Keratinocyte (primary cell): Measurements from ENCODE around the gene SLC27A3. TPM values are rescaled to one million over a fixed set of nuclear protein-coding genes. Genes with fewer than 3 reads are reported as not detected.
A peak's percentile ranks its signal among the peaks of the same experiment; 100 is the strongest.

Experiments used
- DNase-seq: peaks from one replicate; pipeline ENCODE4 v3.0.0-alpha.2; 2011; ENCODE audit warnings: low read depth, missing footprints, low spot score
- FAIRE-seq: peaks from 2 replicates; lab custom pipeline; 2011; peaks lifted over from hg19 to GRCh38; lab: Jason Lieb, UNC
- H2AFZ ChIP-seq: 2 replicates; pipeline ENCODE4 v1.6.0; 2012; ENCODE audit warnings: low read length, control low read depth, inconsistent platforms; ENCODE audit not compliant: control insufficient read depth
- H3K27ac ChIP-seq: 2 replicates; pipeline ENCODE4 v1.5.1; 2011; ENCODE audit warnings: low read length; ENCODE audit not compliant: control insufficient read depth, insufficient read depth
- H3K27me3 ChIP-seq: 3 replicates; pipeline ENCODE4 v1.6.0; 2011; ENCODE audit warnings: low read length; ENCODE audit not compliant: control insufficient read depth, insufficient read depth; ENCODE audit errors: extremely low read depth
- H3K36me3 ChIP-seq, 2 experiments: 2 replicates in 1 of 2; 3 replicates in 1 of 2; pipeline ENCODE4 v1.5.1; 2011; ENCODE audit warnings: low read length in 2 of 2, mild to moderate bottlenecking in 1 of 2; ENCODE audit not compliant: control insufficient read depth in 2 of 2, insufficient read depth in 2 of 2; ENCODE audit errors: extremely low read depth in 1 of 2
- H3K4me1 ChIP-seq: 3 replicates; pipeline ENCODE4 v1.5.1; 2011; ENCODE audit warnings: low read length; ENCODE audit not compliant: control insufficient read depth, insufficient read depth; ENCODE audit errors: extremely low read depth
- H3K4me2 ChIP-seq: 3 replicates; pipeline ENCODE4 v1.6.0; 2011; ENCODE audit warnings: low read depth, low read length; ENCODE audit not compliant: control insufficient read depth, insufficient read depth; ENCODE audit errors: extremely low read depth
- H3K4me3 ChIP-seq, 3 experiments: fragments of 200-600 bp in 1 of 3; sonication (generic) in 1 of 3; 2 replicates in 2 of 3; 3 replicates in 1 of 3; pipeline ENCODE4 v1.5.1; 2011 to 2016; ENCODE audit warnings: low read length in 3 of 3, mild to moderate bottlenecking in 3 of 3, control low read depth in 2 of 3, inconsistent platforms in 1 of 3, low read depth in 1 of 3, mixed read lengths in 1 of 3, mixed run types in 1 of 3, moderate library complexity in 1 of 3; ENCODE audit not compliant: control insufficient read depth in 2 of 3, insufficient read depth in 2 of 3; ENCODE audit errors: extremely low read depth in 1 of 3
- H3K79me2 ChIP-seq: 2 replicates; pipeline ENCODE4 v1.6.0; 2012; ENCODE audit warnings: low read length; ENCODE audit not compliant: control insufficient read depth, insufficient read depth
- H3K9ac ChIP-seq: 3 replicates; pipeline ENCODE4 v1.6.0; 2011; ENCODE audit warnings: low read length; ENCODE audit not compliant: control insufficient read depth, insufficient read depth; ENCODE audit errors: extremely low read depth
- H3K9me1 ChIP-seq: 3 replicates; pipeline ENCODE4 v1.6.0; 2011; ENCODE audit warnings: low read length; ENCODE audit not compliant: control insufficient read depth, insufficient read depth; ENCODE audit errors: extremely low read depth
- H3K9me3 ChIP-seq: 2 replicates; pipeline ENCODE4 v1.5.1; 2012; ENCODE audit warnings: low read depth, low read length; ENCODE audit not compliant: control insufficient read depth
- H4K20me1 ChIP-seq: 3 replicates; pipeline ENCODE4 v1.6.0; 2011; ENCODE audit warnings: low read length; ENCODE audit not compliant: control insufficient read depth, insufficient read depth; ENCODE audit errors: extremely low read depth
- CTCF ChIP-seq, 3 experiments: IDR thresholded peaks in 1 of 3; conservative IDR thresholded peaks in 1 of 3; optimal IDR thresholded peaks in 1 of 3; 2 replicates in 2 of 3; 3 replicates in 1 of 3; pipeline versions ENCODE3 to v1.5.1; 2011; ENCODE audit warnings: low read length in 3 of 3, mild to moderate bottlenecking in 3 of 3, moderate library complexity in 2 of 3, control low read depth in 1 of 3, inconsistent platforms in 1 of 3; ENCODE audit not compliant: insufficient read depth in 2 of 3; ENCODE audit errors: extremely low read depth in 1 of 3
- EZH2 ChIP-seq: IDR thresholded peaks from one replicate; pipeline ENCODE4 v1.6.1; 2012; ENCODE audit warnings: inconsistent platforms, mild to moderate bottlenecking, low read length, moderate library complexity
- dilution Hi-C: fragments of 300-500 bp; cut with MboI; formaldehyde crosslinking; loops from one replicate; pipeline ENCODE4 v1.7.0; 2020; ENCODE audit warnings: low sequenced_read_pairs; ENCODE audit not compliant: extremely low pct_ligation_motif_present
- polyA plus RNA-seq, 5 experiments: library from polyadenylated mRNA; depleted of rRNA in 3 of 5; stranded (reverse) in 3 of 5; stranded (forward) in 1 of 5; unstranded in 1 of 5; fragments of >200 nt; gene quantifications; 1 replicate in 1 of 5; 2 replicates in 3 of 5; 3 replicates in 1 of 5; pipeline versions ENCODE4 v1.2.1 to v1.2.3, GENCODE V29; 2011 to 2012; ENCODE audit warnings: missing spikeins in 2 of 5, low read depth in 1 of 5, low replicate concordance in 1 of 5

The SLC27A3 gene
- polyA plus RNA-seq, 1 donor (not counting 4 experiments of a cell fraction or from before 2014, with no cell fraction given): 7.4 TPM

- no peaks in the 10 kb centered on the region for H3K9me3 ChIP-seq
- no peaks in the 10 kb centered on the region for H3K27me3 ChIP-seq
- peak overlapping the region; percentile 49 to 81 (median 74) for H3K4me3 ChIP-seq
- H3K4me2 ChIP-seq: peak overlapping the region; percentile 94
- FAIRE-seq (no peak), DNase-seq (no peak)
- peaks cover 16% of the 10 kb centered on the region for H3K4me1 ChIP-seq
- no peaks in the 10 kb centered on the region for H4K20me1 ChIP-seq
- H2AFZ ChIP-seq: peak overlapping the region; percentile 84
- H3K27ac ChIP-seq: no peak overlapping the region
- TF ChIP-seq CTCF (optimal IDR thresholded peaks at IDR 0.05 in 1 of 3, IDR thresholded peaks at IDR 0.05 in 1 of 3, conservative IDR thresholded peaks at IDR 0.05 in 1 of 3; ENCODE audit: extremely low read depth in 1 of 3, insufficient read depth in 2 of 3, low read length in 3 of 3) (peak in 1 of 3 experiments; percentile 11), EZH2 (no peak)
- H3K79me2 ChIP-seq: no peaks in the 10 kb centered on the region
- dilution Hi-C loops: no loop called here
- H3K9me1 ChIP-seq: no peaks in the 10 kb centered on the region
- H3K36me3 ChIP-seq: peaks cover 6 to 12% of the 10 kb centered on the region in 2 experiments
- H3K9ac ChIP-seq: peak overlapping the region; percentile 66
Observed at GRCh38 chr1:153775458-153776327, 486 bp downstream of the SLC27A3 start.

- no peak for TF ChIP-seq CTCF (optimal IDR thresholded peaks at IDR 0.05 in 1 of 3, IDR thresholded peaks at IDR 0.05 in 1 of 3, conservative IDR thresholded peaks at IDR 0.05 in 1 of 3; ENCODE audit: extremely low read depth in 1 of 3, insufficient read depth in 2 of 3, low read length in 3 of 3)
- no peak for TF ChIP-seq EZH2
- Histone ChIP-seq H3K27me3 (no peaks in the 10 kb centered on the region), H3K4me1 (peaks cover 16% of the 10 kb centered on the region), H4K20me1 (no peaks in the 10 kb centered on the region), H3K9me1 (no peaks in the 10 kb centered on the region), H3K4me3 (peak overlapping the region; percentile 49 to 81 (median 74)), H3K36me3 (peaks cover 6 to 10% of the 10 kb centered on the region in 2 experiments), H3K27ac (no peak overlapping the region), H3K9ac (peak overlapping the region; percentile 66), H3K4me2 (peak overlapping the region; percentile 94), H2AFZ (peak overlapping the region; percentile 24), H3K9me3 (no peaks in the 10 kb centered on the region), H3K79me2 (no peaks in the 10 kb centered on the region)
- FAIRE-seq: no peak
- no peak for DNase-seq
- dilution Hi-C loops: no loop called here
Observed at GRCh38 chr1:153776352-153776751, 1.1 kb downstream of the SLC27A3 start.
